ENCODE data around the gene FAM13A. TPM values are rescaled to one million over a fixed set of nuclear protein-coding genes. Genes with fewer than 3 reads are reported as not detected.

Gene FAM13A
- total RNA-seq, 4 donors from 2014 or later: 17.7 to 80.3 (median 46.2) TPM

GRCh38 chr4:88761861-88762523, 295.0 kb downstream of the FAM13A start:
- Histone ChIP-seq H3K36me3 (no peaks in the 10 kb centered on the region), H3K4me1 (no peaks in the 10 kb centered on the region), H3K27ac (no peak overlapping the region), H3K9me3 (no peaks in the 10 kb centered on the region), H3K27me3 (no peaks in the 10 kb centered on the region), H3K4me3 (no peak overlapping the region)
- TF ChIP-seq CTCF (IDR thresholded peaks at IDR 0.05): no peak
- TF ChIP-seq POLR2A (IDR thresholded peaks at IDR 0.05): no peak
- intact Hi-C loops (cut with DNase I; ENCODE audit: low total_unique reads): no loop called here
- DNase-seq: no peak

- Histone ChIP-seq H3K27me3 (no peaks in the 10 kb centered on the region), H3K27ac (no peak overlapping the region), H3K4me3 (no peak overlapping the region), H3K4me1 (no peaks in the 10 kb centered on the region), H3K9me3 (no peaks in the 10 kb centered on the region), H3K36me3 (no peaks in the 10 kb centered on the region)
- DNase-seq: no peak
- TF ChIP-seq CTCF (IDR thresholded peaks at IDR 0.05) (no peak), POLR2A (IDR thresholded peaks at IDR 0.05) (no peak)
- intact Hi-C loops (cut with DNase I; ENCODE audit: low total_unique reads): no loop called here
These were observed 295.6 kb downstream of the FAM13A start for GRCh38 chr4:88761342-88761741.

- Histone ChIP-seq H3K36me3 (no peaks in the 10 kb centered on the region), H3K27ac (peak overlapping the region; percentile 17 to 47), H3K4me3 (no peak overlapping the region), H3K27me3 (no peaks in the 10 kb centered on the region), H3K4me1 (no peaks in the 10 kb centered on the region), H3K9me3 (no peaks in the 10 kb centered on the region)
- no peak for TF ChIP-seq POLR2A (IDR thresholded peaks at IDR 0.05)
- TF ChIP-seq CTCF (IDR thresholded peaks at IDR 0.05): no peak
- intact Hi-C loops (cut with DNase I; ENCODE audit: low total_unique reads): no loop called here
- DNase-seq: no peak
These were observed 297.1 kb downstream of the FAM13A start for GRCh38 chr4:88759895-88760290.

- no peaks in the 10 kb centered on the region for H3K36me3 ChIP-seq
- TF ChIP-seq POLR2A (IDR thresholded peaks at IDR 0.05): no peak
- no peak overlapping the region for H3K4me3 ChIP-seq
- intact Hi-C loops (cut with DNase I; ENCODE audit: low total_unique reads): no loop called here
- H3K27me3 ChIP-seq: no peaks in the 10 kb centered on the region
- H3K9me3 ChIP-seq: no peaks in the 10 kb centered on the region
- DNase-seq: no peak
- H3K4me1 ChIP-seq: no peaks in the 10 kb centered on the region
- peak overlapping the region; percentile 17 to 47 for H3K27ac ChIP-seq
These were observed 297.7 kb downstream of the FAM13A start for GRCh38 chr4:88759039-88759894.

- intact Hi-C loops (cut with DNase I; ENCODE audit: low total_unique reads): no loop called here
- no peaks in the 10 kb centered on the region for H3K27me3 ChIP-seq
- no peaks in the 10 kb centered on the region for H3K4me1 ChIP-seq
- H3K4me3 ChIP-seq: no peak overlapping the region
- no peaks in the 10 kb centered on the region for H3K36me3 ChIP-seq
- no peak for TF ChIP-seq POLR2A (IDR thresholded peaks at IDR 0.05)
- no peak for TF ChIP-seq CTCF (IDR thresholded peaks at IDR 0.05)
- DNase-seq: no peak
- no peaks in the 10 kb centered on the region for H3K9me3 ChIP-seq
- H3K27ac ChIP-seq: no peak overlapping the region
These were observed 298.7 kb downstream of the FAM13A start for GRCh38 chr4:88758264-88758663.

Measured in uterus (tissue), 4 donors.